Measurements from ENCODE around the gene ADORA2A. TPM values are rescaled to one million over a fixed set of nuclear protein-coding genes. Genes with fewer than 3 reads are reported as not detected.
"Not testable (repeated sequence)": the region's sequence is repeated elsewhere in the genome, so short reads cannot be mapped to it uniquely, and the experiment has no call there.

Gene ADORA2A
- total RNA-seq, 3 donors from 2014 or later, result 44.6 to 57.1 (median 51.1) TPM

GRCh38 chr22:24481641-24482040, 54.2 kb downstream of the ADORA2A start:
- Mint-ChIP-seq H3K9me3 (no peaks in the 10 kb centered on the region), H3K4me1 (ENCODE audit: low read depth) (peaks cover 14% of the 10 kb centered on the region), H3K36me3 (ENCODE audit: insufficient read depth) (no peaks in the 10 kb centered on the region), H3K4me3 (no peak overlapping the region), H3K27me3 (ENCODE audit: low read depth) (peaks cover 2% of the 10 kb centered on the region)
- DNase-seq (no peak), ATAC-seq (no peak)

GRCh38 chr22:24482575-24482974, 55.2 kb downstream of the ADORA2A start:
- no peak overlapping the region for H3K4me3 Mint-ChIP-seq
- no peaks in the 10 kb centered on the region for H3K27me3 Mint-ChIP-seq (ENCODE audit: low read depth)
- no peaks in the 10 kb centered on the region for H3K36me3 Mint-ChIP-seq (ENCODE audit: insufficient read depth)
- no peak for ATAC-seq
- no peak for DNase-seq
- no peaks in the 10 kb centered on the region for H3K9me3 Mint-ChIP-seq
- peaks cover 19% of the 10 kb centered on the region for H3K4me1 Mint-ChIP-seq (ENCODE audit: low read depth)

GRCh38 chr22:24482998-24483397, 55.6 kb downstream of the ADORA2A start:
- Mint-ChIP-seq H3K4me1 (ENCODE audit: low read depth) (peaks cover 19% of the 10 kb centered on the region), H3K4me3 (no peak overlapping the region), H3K9me3 (no peaks in the 10 kb centered on the region), H3K27me3 (ENCODE audit: low read depth) (no peaks in the 10 kb centered on the region), H3K36me3 (ENCODE audit: insufficient read depth) (no peaks in the 10 kb centered on the region)
- ATAC-seq (no peak), DNase-seq (no peak)

DNA sequence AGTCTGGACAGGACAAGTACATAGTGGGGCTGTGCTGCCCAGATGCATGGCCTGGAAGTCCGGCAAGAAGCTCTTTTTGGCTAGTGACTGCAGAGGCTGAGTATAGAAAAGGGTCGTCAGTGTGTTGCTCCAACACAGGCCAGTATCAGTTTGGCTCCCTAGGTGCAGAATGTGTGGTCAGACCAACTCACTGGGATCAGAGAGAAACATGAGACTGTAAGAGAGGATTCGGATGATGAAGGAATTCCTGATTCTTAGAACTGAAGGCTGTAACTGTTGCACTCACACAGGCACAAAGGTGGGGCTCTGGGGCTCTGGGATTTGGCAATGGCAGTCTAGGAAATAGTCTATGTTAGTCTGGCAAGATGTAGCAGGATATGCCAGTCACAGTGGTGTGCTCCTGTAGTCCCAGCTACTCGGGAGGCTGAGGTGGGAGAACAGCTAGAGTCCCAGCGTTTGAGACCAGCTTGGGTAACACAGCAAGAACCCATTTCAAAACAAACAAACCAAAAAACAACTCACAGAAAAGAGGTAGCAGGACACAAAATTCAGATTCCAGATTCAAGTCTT, 56.7 kb downstream of the ADORA2A start:
- H3K4me1 Mint-ChIP-seq (ENCODE audit: low read depth), result peaks cover 19% of the 10 kb centered on the region
- DNase-seq (no peak), ATAC-seq (no peak)
- H3K36me3 Mint-ChIP-seq (ENCODE audit: insufficient read depth), result no peaks in the 10 kb centered on the region
- H3K9me3 Mint-ChIP-seq, result no peaks in the 10 kb centered on the region
- no peak overlapping the region for H3K4me3 Mint-ChIP-seq
- no peaks in the 10 kb centered on the region for H3K27me3 Mint-ChIP-seq (ENCODE audit: low read depth)

GRCh38 chr22:24485170-24485569, 57.8 kb downstream of the ADORA2A start:
- H3K4me1 Mint-ChIP-seq (ENCODE audit: low read depth), result peaks cover 19% of the 10 kb centered on the region
- ATAC-seq, result no peak
- H3K4me3 Mint-ChIP-seq, result no peak overlapping the region
- DNase-seq, result no peak
- H3K9me3 Mint-ChIP-seq, result no peaks in the 10 kb centered on the region
- peaks cover 2% of the 10 kb centered on the region for H3K27me3 Mint-ChIP-seq (ENCODE audit: low read depth)
- H3K36me3 Mint-ChIP-seq (ENCODE audit: insufficient read depth), result no peaks in the 10 kb centered on the region

GRCh38 chr22:24485608-24486007, 58.2 kb downstream of the ADORA2A start:
- Mint-ChIP-seq H3K4me1 (ENCODE audit: low read depth) (peaks cover 19% of the 10 kb centered on the region), H3K9me3 (no peaks in the 10 kb centered on the region), H3K4me3 (no peak overlapping the region), H3K27me3 (ENCODE audit: low read depth) (peaks cover 3% of the 10 kb centered on the region), H3K36me3 (ENCODE audit: insufficient read depth) (no peaks in the 10 kb centered on the region)
- ATAC-seq (no peak), DNase-seq (no peak)

DNA sequence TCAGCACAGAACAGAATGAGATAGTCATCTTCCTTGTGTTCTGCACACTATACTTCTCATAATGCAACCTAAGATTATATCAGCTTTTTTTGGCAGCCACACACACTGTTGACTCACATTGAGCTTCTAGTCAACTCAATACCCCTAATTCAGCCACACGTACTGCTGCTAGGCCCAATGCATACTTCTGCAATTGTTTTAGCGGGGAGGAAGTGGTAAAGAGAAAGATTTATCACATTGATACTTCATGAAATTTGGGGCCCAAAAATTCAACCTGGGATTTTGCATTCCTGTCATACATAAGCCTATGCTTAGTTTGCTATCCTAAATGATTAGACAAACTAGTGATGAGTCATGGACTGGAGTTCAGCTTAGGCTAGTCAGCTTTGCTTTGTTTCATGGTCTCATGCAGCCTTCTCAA, 59.1 kb downstream of the ADORA2A start:
- H3K4me1 Mint-ChIP-seq (ENCODE audit: low read depth), result peaks cover 19% of the 10 kb centered on the region
- H3K4me3 Mint-ChIP-seq, result no peak overlapping the region
- ATAC-seq, result peak; percentile 95 to 96
- H3K27me3 Mint-ChIP-seq (ENCODE audit: low read depth), result peaks cover 4% of the 10 kb centered on the region
- no peak for DNase-seq
- no peaks in the 10 kb centered on the region for H3K9me3 Mint-ChIP-seq
- H3K36me3 Mint-ChIP-seq (ENCODE audit: insufficient read depth), result no peaks in the 10 kb centered on the region

GRCh38 chr22:24489011-24489410, 61.6 kb downstream of the ADORA2A start:
- H3K36me3 Mint-ChIP-seq (ENCODE audit: insufficient read depth), result no peaks in the 10 kb centered on the region
- no peaks in the 10 kb centered on the region for H3K9me3 Mint-ChIP-seq
- H3K4me1 Mint-ChIP-seq (ENCODE audit: low read depth), result peaks cover 12% of the 10 kb centered on the region
- ATAC-seq, result no peak
- H3K4me3 Mint-ChIP-seq, result no peak overlapping the region
- no peak for DNase-seq
- peaks cover 20% of the 10 kb centered on the region for H3K27me3 Mint-ChIP-seq (ENCODE audit: low read depth)

GRCh38 chr22:24489434-24489833, 62.0 kb downstream of the ADORA2A start:
- H3K36me3 Mint-ChIP-seq (ENCODE audit: insufficient read depth); DNase-seq; H3K4me3 Mint-ChIP-seq; H3K9me3 Mint-ChIP-seq; ATAC-seq: not testable (repeated sequence)
- Mint-ChIP-seq H3K27me3 (ENCODE audit: low read depth) (peaks cover 22% of the 10 kb centered on the region), H3K4me1 (ENCODE audit: low read depth) (peaks cover 12% of the 10 kb centered on the region)

Other genes starting within 250 kb of the ADORA2A start
- 1 to 10 TPM; 1.2 to 1.7 (median 1.6) TPM for gene SUSD2, start 246.1 kb upstream of the ADORA2A start, total RNA-seq
- gene GGT5, start 182.5 kb upstream of the ADORA2A start, total RNA-seq, result under 1 TPM in 2 of 3 donors, not detected in 1; 0.11 to 0.19 TPM
- 10 to 100 TPM; 31.4 to 33.6 (median 33.1) TPM for gene SPECC1L, start 156.8 kb upstream of the ADORA2A start, total RNA-seq
- under 1 TPM; 0.16 to 0.23 (median 0.16) TPM for gene UPB1, start 67.7 kb downstream of the ADORA2A start, total RNA-seq
- gene GUCD1, start 127.5 kb downstream of the ADORA2A start, total RNA-seq, result 100 to 1,000 TPM in 1 of 3 donors, 10 to 100 TPM in 2; 85.9 to 105 (median 92.2) TPM
- 100 to 1,000 TPM; 182 to 212 (median 210) TPM for gene SNRPD3, start 128.4 kb downstream of the ADORA2A start, total RNA-seq
- gene LRRC75B, start 165.5 kb downstream of the ADORA2A start, total RNA-seq, result under 1 TPM; 0.54 to 0.92 (median 0.56) TPM
- 10 to 100 TPM; 23.6 to 48.6 (median 27.2) TPM for gene GGT1, start 175.6 kb downstream of the ADORA2A start, total RNA-seq

Measured in activated T-cell treated with anti-CD3 and anti-CD28 coated beads, Interleukin-2, amount 50 U/mL, for 4 hours (primary cell).